ENCODE results near the gene HEPACAM2.

HEPACAM2 gene

DNA sequence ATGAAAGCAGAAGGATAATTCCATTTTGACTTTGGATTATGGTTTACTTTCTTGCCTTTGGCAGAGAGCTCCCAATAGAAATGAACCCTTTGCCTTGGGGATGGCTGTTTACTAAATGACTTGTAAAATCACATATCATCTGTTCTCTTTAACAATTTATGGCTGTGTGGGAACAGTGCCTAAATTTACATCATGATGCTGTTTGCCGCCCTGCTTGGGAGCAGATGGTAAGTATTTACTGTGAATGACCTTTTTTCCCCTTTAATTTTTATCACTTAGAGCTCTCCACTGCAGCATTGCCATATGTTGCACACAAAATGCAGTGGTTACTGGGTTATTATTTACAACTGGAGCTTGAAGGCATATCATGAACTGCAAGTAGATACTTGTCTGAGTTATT is 13.4 kb downstream of the HEPACAM2 start:
- no peak for TF ChIP-seq FOXP2 (optimal IDR thresholded peaks at IDR 0.05; ENCODE audit: borderline replicate concordance, extremely low read depth, extremely low read length, insufficient read depth)
- TF ChIP-seq, protein P1, sequence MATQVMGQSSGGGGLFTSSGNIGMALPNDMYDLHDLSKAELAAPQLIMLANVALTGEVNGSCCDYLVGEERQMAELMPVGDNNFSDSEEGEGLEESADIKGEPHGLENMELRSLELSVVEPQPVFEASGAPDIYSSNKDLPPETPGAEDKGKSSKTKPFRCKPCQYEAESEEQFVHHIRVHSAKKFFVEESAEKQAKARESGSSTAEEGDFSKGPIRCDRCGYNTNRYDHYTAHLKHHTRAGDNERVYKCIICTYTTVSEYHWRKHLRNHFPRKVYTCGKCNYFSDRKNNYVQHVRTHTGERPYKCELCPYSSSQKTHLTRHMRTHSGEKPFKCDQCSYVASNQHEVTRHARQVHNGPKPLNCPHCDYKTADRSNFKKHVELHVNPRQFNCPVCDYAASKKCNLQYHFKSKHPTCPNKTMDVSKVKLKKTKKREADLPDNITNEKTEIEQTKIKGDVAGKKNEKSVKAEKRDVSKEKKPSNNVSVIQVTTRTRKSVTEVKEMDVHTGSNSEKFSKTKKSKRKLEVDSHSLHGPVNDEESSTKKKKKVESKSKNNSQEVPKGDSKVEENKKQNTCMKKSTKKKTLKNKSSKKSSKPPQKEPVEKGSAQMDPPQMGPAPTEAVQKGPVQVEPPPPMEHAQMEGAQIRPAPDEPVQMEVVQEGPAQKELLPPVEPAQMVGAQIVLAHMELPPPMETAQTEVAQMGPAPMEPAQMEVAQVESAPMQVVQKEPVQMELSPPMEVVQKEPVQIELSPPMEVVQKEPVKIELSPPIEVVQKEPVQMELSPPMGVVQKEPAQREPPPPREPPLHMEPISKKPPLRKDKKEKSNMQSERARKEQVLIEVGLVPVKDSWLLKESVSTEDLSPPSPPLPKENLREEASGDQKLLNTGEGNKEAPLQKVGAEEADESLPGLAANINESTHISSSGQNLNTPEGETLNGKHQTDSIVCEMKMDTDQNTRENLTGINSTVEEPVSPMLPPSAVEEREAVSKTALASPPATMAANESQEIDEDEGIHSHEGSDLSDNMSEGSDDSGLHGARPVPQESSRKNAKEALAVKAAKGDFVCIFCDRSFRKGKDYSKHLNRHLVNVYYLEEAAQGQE (IDR thresholded peaks at IDR 0.05; ENCODE audit: insufficient read depth in 1 of 2, low read depth in 2 of 2, low read length in 2 of 2): no peak
- TF ChIP-seq POLR2AphosphoS5 (IDR thresholded peaks at IDR 0.05; ENCODE audit: low read depth, low read length): no peak
- no peak for TF ChIP-seq SIN3A (IDR thresholded peaks at IDR 0.05; ENCODE audit: borderline replicate concordance, insufficient read depth, low read length)
- no peak for TF ChIP-seq TAF1 (IDR thresholded peaks at IDR 0.05; ENCODE audit: borderline replicate concordance, insufficient read depth, low read length)

DNA sequence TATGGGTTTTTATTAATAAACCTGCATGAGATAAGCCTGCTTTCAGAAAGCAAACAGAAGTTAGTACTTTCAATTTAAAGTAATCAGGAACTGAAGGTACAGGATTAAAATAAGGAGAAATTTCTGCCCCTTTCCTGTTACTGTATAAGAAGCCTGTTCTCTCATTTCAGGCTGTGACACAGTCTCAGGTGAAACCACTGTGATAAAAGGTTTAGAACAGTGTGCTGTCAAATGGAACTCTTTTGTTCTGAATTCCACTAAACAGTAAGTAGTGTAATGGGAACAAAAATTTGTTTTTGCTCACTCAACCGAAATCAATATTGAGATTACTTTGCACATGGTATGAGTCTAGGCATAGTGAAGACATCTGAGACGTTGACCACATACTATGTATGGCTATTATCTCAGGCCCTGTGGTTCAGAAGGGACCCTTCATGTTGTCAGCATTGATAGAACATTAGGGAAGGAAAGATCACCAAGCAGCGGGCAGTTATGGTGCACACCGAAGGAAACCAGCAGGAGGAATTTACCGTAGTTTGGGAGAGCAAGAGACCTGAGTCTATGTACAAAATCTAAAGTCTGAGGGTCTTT is 14.9 kb downstream of the HEPACAM2 start:
- no peak for TF ChIP-seq FOXP2 (optimal IDR thresholded peaks at IDR 0.05; ENCODE audit: borderline replicate concordance, extremely low read depth, extremely low read length, insufficient read depth)
- TF ChIP-seq POLR2AphosphoS5 (IDR thresholded peaks at IDR 0.05; ENCODE audit: low read depth, low read length): no peak
- TF ChIP-seq, protein P1 (IDR thresholded peaks at IDR 0.05; ENCODE audit: insufficient read depth in 1 of 2, low read depth in 2 of 2, low read length in 2 of 2): no peak
- TF ChIP-seq SIN3A (IDR thresholded peaks at IDR 0.05; ENCODE audit: borderline replicate concordance, insufficient read depth, low read length): no peak

DNA sequence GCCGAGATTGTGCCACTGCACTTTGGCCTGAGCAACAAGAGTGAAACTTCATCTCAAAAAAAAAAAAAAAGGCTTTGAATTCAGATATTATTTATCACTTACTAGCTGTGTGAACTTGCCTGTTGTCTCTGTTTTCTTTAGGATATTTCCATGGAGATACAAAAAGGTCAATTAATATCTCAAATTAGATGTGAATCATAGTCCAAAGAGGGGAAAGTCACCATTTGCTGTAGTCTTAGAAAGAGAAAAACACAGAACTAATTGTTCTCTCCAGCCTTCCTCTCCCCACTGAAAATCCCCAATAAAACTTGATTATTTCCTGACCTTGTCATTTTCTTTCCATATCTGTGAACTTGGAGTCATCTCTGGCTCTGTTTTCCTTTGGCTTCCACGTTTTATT is 21.2 kb downstream of the HEPACAM2 start:
- TF ChIP-seq FOXP2 (optimal IDR thresholded peaks at IDR 0.05; ENCODE audit: borderline replicate concordance, extremely low read depth, extremely low read length, insufficient read depth) (no peak), SIN3A (IDR thresholded peaks at IDR 0.05; ENCODE audit: borderline replicate concordance, insufficient read depth, low read length) (no peak), TAF1 (IDR thresholded peaks at IDR 0.05; ENCODE audit: borderline replicate concordance, insufficient read depth, low read length) (no peak)
- TF ChIP-seq, protein P1 (IDR thresholded peaks at IDR 0.05; ENCODE audit: insufficient read depth in 1 of 2, low read depth in 2 of 2, low read length in 2 of 2): no peak

DNA sequence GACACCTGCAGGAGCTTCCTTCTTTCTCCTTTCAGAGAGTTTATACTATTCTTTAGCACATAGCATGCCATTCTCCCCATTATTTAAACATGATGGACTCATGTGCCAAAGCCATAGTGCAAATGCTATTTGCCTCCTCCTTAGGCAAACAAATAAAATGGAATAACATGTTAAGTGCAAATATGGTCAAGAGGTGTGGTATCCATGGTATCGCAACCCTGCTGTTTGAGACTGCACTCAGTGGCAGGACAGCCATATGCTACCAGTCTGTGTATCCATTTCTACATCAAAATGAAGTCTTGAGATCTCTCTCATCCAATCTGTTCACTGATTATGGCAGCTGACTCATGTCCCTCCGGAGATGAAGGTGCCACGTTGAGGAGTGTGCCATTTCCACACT is 22.8 kb downstream of the HEPACAM2 start:
- TF ChIP-seq FOXP2 (optimal IDR thresholded peaks at IDR 0.05; ENCODE audit: borderline replicate concordance, extremely low read depth, extremely low read length, insufficient read depth): no peak
- no peak for TF ChIP-seq POLR2AphosphoS5 (IDR thresholded peaks at IDR 0.05; ENCODE audit: low read depth, low read length)
- TF ChIP-seq, protein P1 (IDR thresholded peaks at IDR 0.05; ENCODE audit: insufficient read depth in 1 of 2, low read depth in 2 of 2, low read length in 2 of 2): no peak
- no peak for TF ChIP-seq SIN3A (IDR thresholded peaks at IDR 0.05; ENCODE audit: borderline replicate concordance, insufficient read depth, low read length)
- TF ChIP-seq TAF1 (IDR thresholded peaks at IDR 0.05; ENCODE audit: borderline replicate concordance, insufficient read depth, low read length): no peak

All from PFSK-1 (cell line).